Dermis lymphatic vessel endothelial cell (primary cell): ENCODE data around the gene DDX6. TPM values are rescaled to one million over a fixed set of nuclear protein-coding genes. Genes with fewer than 3 reads are reported as not detected.

ENCODE experiments used
- total RNA-seq: library from RNA; depleted of rRNA; stranded (reverse); fragments of >200 nt; gene quantifications from 2 replicates; pipeline ENCODE4 v1.2.1, GENCODE V29; 2014

The DDX6 gene, protein sequence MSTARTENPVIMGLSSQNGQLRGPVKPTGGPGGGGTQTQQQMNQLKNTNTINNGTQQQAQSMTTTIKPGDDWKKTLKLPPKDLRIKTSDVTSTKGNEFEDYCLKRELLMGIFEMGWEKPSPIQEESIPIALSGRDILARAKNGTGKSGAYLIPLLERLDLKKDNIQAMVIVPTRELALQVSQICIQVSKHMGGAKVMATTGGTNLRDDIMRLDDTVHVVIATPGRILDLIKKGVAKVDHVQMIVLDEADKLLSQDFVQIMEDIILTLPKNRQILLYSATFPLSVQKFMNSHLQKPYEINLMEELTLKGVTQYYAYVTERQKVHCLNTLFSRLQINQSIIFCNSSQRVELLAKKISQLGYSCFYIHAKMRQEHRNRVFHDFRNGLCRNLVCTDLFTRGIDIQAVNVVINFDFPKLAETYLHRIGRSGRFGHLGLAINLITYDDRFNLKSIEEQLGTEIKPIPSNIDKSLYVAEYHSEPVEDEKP
- 93.7 and 128 TPM in 2 replicates for total RNA-seq

DNA sequence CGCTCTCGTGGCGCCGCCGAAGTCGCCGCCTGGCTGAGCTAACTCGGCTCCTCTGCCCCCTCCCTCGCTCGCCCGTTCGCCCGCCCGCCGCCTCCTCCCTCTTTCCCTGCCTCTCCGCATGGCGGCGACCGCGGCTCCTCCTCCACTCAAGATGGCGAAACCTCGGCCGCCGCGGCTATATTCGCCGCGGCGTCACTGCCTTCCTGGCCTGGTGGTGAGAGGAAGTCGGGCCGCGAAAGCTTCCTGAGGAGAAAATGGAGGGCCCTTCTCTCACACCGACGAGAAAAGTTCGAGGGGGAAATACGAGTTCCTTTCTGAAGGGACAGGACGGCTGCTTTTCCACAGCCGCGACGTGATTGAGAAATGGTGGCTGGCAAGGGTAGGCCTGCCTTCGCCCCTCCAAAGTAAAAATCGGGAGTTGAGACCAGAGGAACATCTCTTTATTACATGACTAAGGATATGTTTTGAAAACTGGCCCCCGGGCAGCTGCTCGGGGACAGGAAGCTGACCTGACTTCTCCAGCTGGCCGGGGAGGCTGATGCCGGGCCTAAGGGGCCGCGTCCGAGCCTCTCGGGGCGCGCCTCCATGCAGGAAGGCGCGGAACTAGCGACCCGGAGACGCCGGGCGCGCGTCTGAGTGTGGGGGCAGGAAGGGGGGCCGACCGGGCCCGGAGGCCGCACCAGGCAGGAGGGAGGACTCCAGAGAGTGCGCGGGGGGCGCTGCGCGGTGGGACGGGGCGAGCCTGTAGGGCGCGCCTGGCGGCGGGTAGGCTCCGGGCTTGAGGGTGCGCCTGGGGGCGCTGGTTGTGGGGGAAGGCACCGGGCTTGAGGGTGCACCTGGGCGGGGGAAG lies at the start of gene DDX6:
Gene DDX6, minus strand, starts transcription at position 54 of the 850 bp plus-strand sequence. CDS start 4,913 bp downstream, outside the sequence.

Other genes starting within 250 kb of the DDX6 start
- 12.8 and 17.3 TPM in 2 replicates for gene IFT46, start 225.2 kb downstream of the DDX6 start, total RNA-seq
- 68.3 and 74.1 TPM in 2 replicates for gene ARCN1, start 218.8 kb downstream of the DDX6 start, total RNA-seq
- gene PHLDB1, start 183.5 kb downstream of the DDX6 start, total RNA-seq: 14.0 and 22.4 TPM in 2 replicates
- not detected in 2 replicates for gene TREH, start 111.5 kb downstream of the DDX6 start, total RNA-seq
- not detected in 2 replicates for gene CXCR5, start 92.7 kb upstream of the DDX6 start, total RNA-seq
- 5.1 and 5.5 TPM in 2 replicates for gene BCL9L, start 134.8 kb upstream of the DDX6 start, total RNA-seq
- not detected in 2 replicates for gene UPK2, start 165.1 kb upstream of the DDX6 start, total RNA-seq
- not detected in 2 replicates for gene FOXR1, start 180.6 kb upstream of the DDX6 start, total RNA-seq
- gene CENATAC, start 207.0 kb upstream of the DDX6 start, total RNA-seq: 8.9 and 9.3 TPM in 2 replicates
- 631 and 888 TPM in 2 replicates for gene RPS25, start 227.2 kb upstream of the DDX6 start, total RNA-seq
- 66.1 and 89.7 TPM in 2 replicates for gene TRAPPC4, start 227.6 kb upstream of the DDX6 start, total RNA-seq
- gene SLC37A4, start 239.7 kb upstream of the DDX6 start, total RNA-seq: 13.2 and 13.8 TPM in 2 replicates